ENCODE results near the gene KIZ.

KIZ gene

DNA sequence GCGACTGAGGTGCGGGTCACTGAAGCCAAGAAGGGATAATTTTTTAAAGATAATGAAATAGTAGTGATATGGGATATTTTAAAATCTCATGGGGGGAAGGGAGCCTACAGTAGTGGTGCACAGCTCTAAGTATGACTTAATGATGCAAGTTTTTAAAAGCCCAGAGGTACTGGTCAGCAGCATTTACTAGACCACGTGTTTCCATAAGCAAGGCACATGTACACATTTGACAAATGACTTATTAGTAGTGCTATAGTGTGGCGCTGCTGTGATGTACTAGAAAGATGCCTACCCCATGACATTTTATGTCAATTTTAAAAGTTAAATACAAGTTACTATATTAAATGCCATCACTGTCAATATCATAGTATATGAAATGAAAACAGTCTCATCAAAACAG lies 12.2 kb upstream of the KIZ start:
- Histone ChIP-seq H3K9me3 (ENCODE audit: low read depth, low read length) (no peaks in the 10 kb centered on the region), H3K9ac (ENCODE audit: insufficient read length) (no peak overlapping the region), H3K36me3 (ENCODE audit: insufficient read depth, low read length) (no peaks in the 10 kb centered on the region), H3K27ac (no peak overlapping the region), H3K4me3 (no peak overlapping the region)
- DNase-seq (ENCODE audit: low read depth, low spot score): no peak
- no peak for TF ChIP-seq POLR2AphosphoS5 (IDR thresholded peaks at IDR 0.05; ENCODE audit: borderline replicate concordance, low read depth, low read length)
- TF ChIP-seq EZH2 (IDR thresholded peaks at IDR 0.05): no peak
- no peak for TF ChIP-seq FOXP2 (optimal IDR thresholded peaks at IDR 0.05; ENCODE audit: control extremely low read depth, extremely low read length, insufficient read depth)

DNA sequence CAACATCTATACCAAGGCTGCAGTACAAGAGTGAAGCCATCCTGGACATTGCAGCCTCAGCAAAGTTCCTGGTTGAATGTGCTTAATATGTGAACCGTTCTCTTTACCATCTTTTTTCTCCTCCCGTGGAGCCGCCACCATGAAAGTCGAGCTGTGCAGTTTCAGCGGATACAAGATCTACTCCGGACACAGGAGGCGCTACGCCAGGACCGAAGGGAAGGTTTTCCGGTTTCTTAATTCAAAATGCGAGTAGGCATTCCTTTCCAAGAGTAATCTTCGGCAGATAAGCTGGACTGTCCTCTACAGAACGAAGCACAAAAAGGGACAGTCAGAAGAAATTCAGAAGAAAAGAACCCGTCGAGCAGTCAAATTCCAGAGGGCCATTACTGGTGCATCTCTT lies 11.3 kb upstream of the KIZ start:
- Histone ChIP-seq H3K36me3 (ENCODE audit: insufficient read depth, low read length) (no peaks in the 10 kb centered on the region), H3K4me3 (no peak overlapping the region), H3K9ac (ENCODE audit: insufficient read length) (no peak overlapping the region), H3K27ac (no peak overlapping the region), H3K9me3 (ENCODE audit: low read depth, low read length) (no peaks in the 10 kb centered on the region)
- TF ChIP-seq FOXP2 (optimal IDR thresholded peaks at IDR 0.05; ENCODE audit: control extremely low read depth, extremely low read length, insufficient read depth) (no peak), POLR2AphosphoS5 (IDR thresholded peaks at IDR 0.05; ENCODE audit: borderline replicate concordance, low read depth, low read length) (no peak), EZH2 (IDR thresholded peaks at IDR 0.05) (no peak)
- no peak for DNase-seq (ENCODE audit: low read depth, low spot score)

DNA sequence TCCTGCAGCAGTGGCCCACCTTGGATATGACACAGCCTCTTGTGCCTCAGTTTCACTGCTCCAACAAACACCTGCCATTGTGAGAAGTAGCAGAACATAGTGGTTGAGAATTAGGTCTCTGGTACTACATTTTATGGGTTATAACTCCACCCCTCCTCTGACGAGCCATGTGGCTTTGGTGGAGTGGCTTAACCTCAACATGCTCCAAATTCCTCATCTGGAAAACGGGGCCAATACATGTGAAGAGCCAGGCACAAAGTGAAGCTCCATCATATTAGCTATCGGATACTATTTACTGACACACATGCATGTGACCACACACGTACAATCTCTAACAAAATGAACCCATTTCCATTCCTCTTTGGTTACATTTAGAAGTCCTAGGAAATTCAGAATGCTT lies 8.4 kb upstream of the KIZ start:
- Histone ChIP-seq H3K4me3 (no peak overlapping the region), H3K36me3 (ENCODE audit: insufficient read depth, low read length) (no peaks in the 10 kb centered on the region), H3K9ac (ENCODE audit: insufficient read length) (no peak overlapping the region), H3K27ac (no peak overlapping the region), H3K9me3 (ENCODE audit: low read depth, low read length) (no peaks in the 10 kb centered on the region)
- no peak for DNase-seq (ENCODE audit: low read depth, low spot score)
- TF ChIP-seq EZH2 (IDR thresholded peaks at IDR 0.05) (no peak), FOXP2 (optimal IDR thresholded peaks at IDR 0.05; ENCODE audit: control extremely low read depth, extremely low read length, insufficient read depth) (no peak), POLR2AphosphoS5 (IDR thresholded peaks at IDR 0.05; ENCODE audit: borderline replicate concordance, low read depth, low read length) (no peak)

DNA sequence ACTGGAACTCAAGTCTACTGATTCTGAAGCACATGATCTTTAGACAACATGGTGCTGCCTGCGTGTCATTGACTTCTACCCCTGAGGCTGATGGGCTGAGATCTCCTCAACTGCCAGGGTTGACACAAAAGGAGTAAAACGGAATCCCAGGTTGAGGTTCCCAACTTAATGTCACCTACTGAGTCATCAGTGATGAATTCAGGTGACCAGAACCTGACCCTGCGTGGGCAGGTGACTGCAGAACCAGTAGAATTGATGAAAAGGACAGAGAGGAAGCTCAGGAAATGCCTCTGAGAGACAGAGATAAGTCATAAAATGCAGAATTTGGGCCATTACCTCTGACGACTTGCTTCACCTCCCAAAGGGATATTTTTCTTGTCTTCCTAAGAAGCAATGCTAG lies 7.7 kb upstream of the KIZ start:
- H3K9ac ChIP-seq (ENCODE audit: insufficient read length): no peak overlapping the region
- H3K27ac ChIP-seq: no peak overlapping the region
- no peaks in the 10 kb centered on the region for H3K36me3 ChIP-seq (ENCODE audit: insufficient read depth, low read length)
- TF ChIP-seq FOXP2 (optimal IDR thresholded peaks at IDR 0.05; ENCODE audit: control extremely low read depth, extremely low read length, insufficient read depth) (no peak), EZH2 (IDR thresholded peaks at IDR 0.05) (no peak), POLR2AphosphoS5 (IDR thresholded peaks at IDR 0.05; ENCODE audit: borderline replicate concordance, low read depth, low read length) (no peak)
- no peak overlapping the region for H3K4me3 ChIP-seq
- H3K9me3 ChIP-seq (ENCODE audit: low read depth, low read length): no peaks in the 10 kb centered on the region
- DNase-seq (ENCODE audit: low read depth, low spot score): no peak

DNA sequence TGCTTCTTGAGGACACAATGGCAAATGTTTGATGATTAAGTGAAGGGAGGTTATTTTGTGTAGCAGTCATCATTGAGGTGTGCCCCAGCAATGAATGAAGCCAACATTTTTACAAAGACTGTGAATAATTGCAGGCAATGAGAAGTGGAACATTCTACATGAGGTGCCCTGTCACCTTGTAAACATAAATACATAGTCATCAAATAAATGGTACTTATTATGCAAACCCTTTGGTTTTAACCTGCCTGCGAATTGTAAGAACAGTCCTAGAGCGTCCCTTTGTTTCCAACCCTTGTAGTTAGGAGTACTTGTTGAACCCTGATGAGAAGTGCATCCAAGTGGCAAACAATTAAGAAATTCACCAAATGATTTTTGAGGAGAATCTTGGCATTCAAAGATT lies 7.1 kb upstream of the KIZ start:
- Histone ChIP-seq H3K9ac (ENCODE audit: insufficient read length) (no peak overlapping the region), H3K27ac (no peak overlapping the region), H3K9me3 (ENCODE audit: low read depth, low read length) (no peaks in the 10 kb centered on the region), H3K4me3 (no peak overlapping the region), H3K36me3 (ENCODE audit: insufficient read depth, low read length) (no peaks in the 10 kb centered on the region)
- DNase-seq (ENCODE audit: low read depth, low spot score): no peak
- TF ChIP-seq POLR2AphosphoS5 (IDR thresholded peaks at IDR 0.05; ENCODE audit: borderline replicate concordance, low read depth, low read length) (no peak), EZH2 (IDR thresholded peaks at IDR 0.05) (no peak), FOXP2 (optimal IDR thresholded peaks at IDR 0.05; ENCODE audit: control extremely low read depth, extremely low read length, insufficient read depth) (no peak)

DNA sequence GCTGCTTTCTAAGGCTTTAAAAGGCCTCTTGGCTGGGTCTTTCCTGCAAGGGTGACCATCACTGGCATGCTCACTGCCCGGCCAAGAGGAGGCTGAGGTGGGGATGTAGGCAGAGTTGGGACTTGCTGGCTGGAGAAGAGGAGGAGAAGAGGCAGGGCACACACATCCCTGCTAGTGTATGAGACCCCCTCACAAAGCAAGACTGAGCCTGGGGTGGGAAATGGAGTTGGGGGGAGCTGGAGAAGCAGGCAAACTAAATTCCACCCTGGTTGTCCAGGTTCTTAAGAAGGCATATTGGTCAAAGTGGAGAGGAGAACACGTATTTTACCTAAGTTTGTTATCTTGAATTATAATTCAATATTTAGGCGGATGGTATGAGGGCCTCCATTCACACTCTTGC lies 1.7 kb upstream of the KIZ start:
- Histone ChIP-seq H3K4me3 (no peak overlapping the region), H3K27ac (no peak overlapping the region), H3K9me3 (ENCODE audit: low read depth, low read length) (no peaks in the 10 kb centered on the region), H3K9ac (ENCODE audit: insufficient read length) (no peak overlapping the region), H3K36me3 (ENCODE audit: insufficient read depth, low read length) (no peaks in the 10 kb centered on the region)
- DNase-seq (ENCODE audit: low read depth, low spot score): no peak
- TF ChIP-seq EZH2 (IDR thresholded peaks at IDR 0.05): no peak
- TF ChIP-seq POLR2AphosphoS5 (IDR thresholded peaks at IDR 0.05; ENCODE audit: borderline replicate concordance, low read depth, low read length): no peak
- no peak for TF ChIP-seq FOXP2 (optimal IDR thresholded peaks at IDR 0.05; ENCODE audit: control extremely low read depth, extremely low read length, insufficient read depth)

DNA sequence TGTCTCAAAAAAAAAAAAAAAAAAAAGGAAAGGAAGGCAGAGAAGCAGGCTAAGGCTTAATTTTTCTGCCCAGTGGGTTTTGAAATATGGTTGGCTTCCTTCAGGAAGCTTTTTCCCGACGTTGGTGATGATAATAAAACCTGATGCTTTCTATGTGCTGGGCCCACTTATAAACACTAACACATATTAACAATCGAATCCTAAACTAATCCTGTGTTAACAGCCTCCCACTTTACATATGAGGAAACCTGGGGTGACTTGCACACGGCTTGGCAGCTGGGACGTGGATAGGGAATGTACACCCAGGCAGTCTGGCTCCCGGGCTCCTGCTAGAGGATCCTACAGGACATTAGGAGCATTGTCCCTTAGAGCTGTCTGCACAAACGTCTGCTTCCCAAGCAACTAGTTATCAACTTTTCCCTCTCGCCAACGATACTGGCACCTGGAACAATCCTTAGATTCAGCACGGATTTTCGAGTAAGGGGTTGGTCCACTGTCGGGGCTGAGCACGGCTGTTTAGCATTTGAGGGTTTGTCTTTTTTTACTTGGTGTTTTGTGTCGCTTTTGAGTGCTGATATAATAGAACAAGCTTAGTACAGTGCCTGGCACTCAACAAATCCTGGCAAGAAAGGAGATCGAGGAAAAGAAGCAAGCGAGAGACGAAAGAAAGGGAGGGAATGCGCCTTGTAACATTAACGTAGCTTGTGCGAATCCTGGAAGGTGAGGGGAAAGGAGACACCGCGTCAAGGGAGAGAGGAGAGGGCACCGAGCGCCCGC lies 622 bp upstream of the KIZ start:
- Histone ChIP-seq H3K9ac (ENCODE audit: insufficient read length) (peak overlapping the region; percentile 54), H3K36me3 (ENCODE audit: insufficient read depth, low read length) (no peaks in the 10 kb centered on the region), H3K4me3 (peak overlapping the region; percentile 96), H3K27ac (0 out of 2 replicates have a peak overlapping the region, but pooled peaks have one; percentile 5), H3K9me3 (ENCODE audit: low read depth, low read length) (no peaks in the 10 kb centered on the region)
- no peak for TF ChIP-seq FOXP2 (optimal IDR thresholded peaks at IDR 0.05; ENCODE audit: control extremely low read depth, extremely low read length, insufficient read depth)
- TF ChIP-seq POLR2AphosphoS5 (IDR thresholded peaks at IDR 0.05; ENCODE audit: borderline replicate concordance, low read depth, low read length): peak; percentile 71; the same call in 1 of the 2 replicates
- DNase-seq (ENCODE audit: low read depth, low spot score): no peak

DNA sequence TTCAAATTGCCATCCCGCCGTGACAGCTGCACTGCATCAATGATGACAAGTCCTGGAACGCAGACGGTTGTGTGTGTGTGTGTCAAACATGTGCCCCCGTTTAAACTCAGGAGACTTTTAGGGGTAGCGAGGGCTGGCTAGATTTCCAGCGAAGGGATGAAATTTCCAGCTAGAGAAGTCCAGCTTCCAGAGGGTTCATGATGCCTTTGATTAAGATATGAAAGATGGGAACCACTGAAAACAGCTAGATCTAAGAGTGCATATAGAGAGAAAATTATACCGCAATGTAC lies 644 bp downstream of the KIZ start:
- H3K36me3 ChIP-seq (ENCODE audit: insufficient read depth, low read length): no peaks in the 10 kb centered on the region
- no peak for TF ChIP-seq EZH2 (IDR thresholded peaks at IDR 0.05)
- DNase-seq (ENCODE audit: low read depth, low spot score): no peak
- peak overlapping the region; percentile 90 for H3K9ac ChIP-seq (ENCODE audit: insufficient read length)
- peak overlapping the region; percentile 96 for H3K4me3 ChIP-seq
- no peaks in the 10 kb centered on the region for H3K9me3 ChIP-seq (ENCODE audit: low read depth, low read length)
- H3K27ac ChIP-seq: no peak overlapping the region

All from SK-N-MC (cell line).